Measurements from ENCODE around the gene PRKCA. TPM values are rescaled to one million over a fixed set of nuclear protein-coding genes. Genes with fewer than 3 reads are reported as not detected.

The PRKCA gene
- total RNA-seq, 4 donors from 2014 or later, result 24.5 to 61.9 (median 40.8) TPM

DNA sequence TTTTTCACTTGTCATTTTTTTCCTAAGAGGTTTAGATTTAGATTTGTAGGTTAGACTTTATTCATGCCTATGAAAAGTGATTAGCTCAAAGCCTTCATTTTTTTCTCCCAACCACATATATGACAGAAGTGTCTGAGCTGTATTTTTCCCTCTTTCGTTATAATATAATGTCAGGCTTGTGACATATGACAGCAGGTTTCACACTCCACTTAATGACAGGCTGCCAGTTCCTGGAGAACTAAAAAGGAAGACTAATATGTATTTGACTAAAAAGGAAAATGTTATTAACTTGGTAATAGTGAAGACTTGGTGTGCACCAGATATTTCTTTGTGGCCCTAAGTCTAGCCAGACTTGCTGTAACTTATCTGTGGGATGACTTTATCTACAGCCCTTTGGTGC is 331.8 kb downstream of the PRKCA start:
- Histone ChIP-seq H3K9me3 (no peaks in the 10 kb centered on the region), H3K36me3 (no peaks in the 10 kb centered on the region), H3K4me1 (peaks cover 0 to 41% (median 20%) of the 10 kb centered on the region in 4 donors), H3K4me3 (no peak overlapping the region), H3K27me3 (no peaks in the 10 kb centered on the region), H3K27ac (replicated peaks in 1 of 4) (no peak overlapping the region)
- TF ChIP-seq, protein P1, sequence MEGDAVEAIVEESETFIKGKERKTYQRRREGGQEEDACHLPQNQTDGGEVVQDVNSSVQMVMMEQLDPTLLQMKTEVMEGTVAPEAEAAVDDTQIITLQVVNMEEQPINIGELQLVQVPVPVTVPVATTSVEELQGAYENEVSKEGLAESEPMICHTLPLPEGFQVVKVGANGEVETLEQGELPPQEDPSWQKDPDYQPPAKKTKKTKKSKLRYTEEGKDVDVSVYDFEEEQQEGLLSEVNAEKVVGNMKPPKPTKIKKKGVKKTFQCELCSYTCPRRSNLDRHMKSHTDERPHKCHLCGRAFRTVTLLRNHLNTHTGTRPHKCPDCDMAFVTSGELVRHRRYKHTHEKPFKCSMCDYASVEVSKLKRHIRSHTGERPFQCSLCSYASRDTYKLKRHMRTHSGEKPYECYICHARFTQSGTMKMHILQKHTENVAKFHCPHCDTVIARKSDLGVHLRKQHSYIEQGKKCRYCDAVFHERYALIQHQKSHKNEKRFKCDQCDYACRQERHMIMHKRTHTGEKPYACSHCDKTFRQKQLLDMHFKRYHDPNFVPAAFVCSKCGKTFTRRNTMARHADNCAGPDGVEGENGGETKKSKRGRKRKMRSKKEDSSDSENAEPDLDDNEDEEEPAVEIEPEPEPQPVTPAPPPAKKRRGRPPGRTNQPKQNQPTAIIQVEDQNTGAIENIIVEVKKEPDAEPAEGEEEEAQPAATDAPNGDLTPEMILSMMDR (IDR thresholded peaks at IDR 0.05), result no peak
- TF ChIP-seq POLR2A (IDR thresholded peaks at IDR 0.05; ENCODE audit: low read depth) (no peak), EP300 (IDR thresholded peaks at IDR 0.05) (no peak), POLR2AphosphoS5 (IDR thresholded peaks at IDR 0.05) (no peak)
- no peak for DNase-seq (ENCODE audit: extremely low spot score)
- intact Hi-C loops (cut with DNase I), result no loop called here
- WGBS, result 92% methylated on average over 1 of the region's 1 CpG

DNA sequence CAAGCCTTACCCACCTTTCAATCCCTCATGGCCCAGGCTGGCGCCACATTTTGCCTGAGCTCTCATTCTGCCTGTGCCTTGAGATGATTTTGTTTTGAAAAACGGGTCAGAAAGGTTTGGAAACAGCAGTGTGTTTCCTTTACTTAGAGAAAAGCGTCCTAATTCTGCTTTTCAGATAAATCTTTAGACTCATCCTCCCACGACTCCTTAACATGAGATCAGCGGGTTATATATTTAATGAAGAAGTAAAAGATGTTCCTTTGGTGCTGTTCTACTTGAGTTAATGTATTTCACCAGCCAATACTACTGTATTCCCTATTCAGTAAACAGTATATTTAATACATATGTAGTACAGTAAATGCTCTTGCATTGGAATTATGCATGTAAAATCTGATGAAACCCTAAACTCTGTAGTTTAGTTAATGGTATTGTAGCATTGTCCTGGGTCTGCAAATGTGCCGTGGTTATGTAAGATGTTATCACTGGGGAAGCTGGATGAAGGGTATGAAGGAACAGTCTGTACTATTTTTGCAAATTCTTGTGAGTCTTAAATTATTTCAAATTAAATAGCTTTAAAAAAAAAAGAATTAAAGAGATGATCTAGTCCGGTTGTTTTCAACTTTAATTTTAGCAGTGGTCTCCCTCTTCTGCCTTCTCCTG is 333.1 kb downstream of the PRKCA start:
- Histone ChIP-seq H3K4me1 (peaks cover 0 to 28% (median 10%) of the 10 kb centered on the region in 4 donors), H3K36me3 (no peaks in the 10 kb centered on the region), H3K9me3 (no peaks in the 10 kb centered on the region), H3K27ac (replicated peaks in 1 of 4) (no peak overlapping the region), H3K4me3 (no peak overlapping the region), H3K27me3 (no peaks in the 10 kb centered on the region)
- no peak for DNase-seq (ENCODE audit: extremely low spot score)
- TF ChIP-seq, protein P1 (IDR thresholded peaks at IDR 0.05), result no peak
- no peak for TF ChIP-seq POLR2A (IDR thresholded peaks at IDR 0.05; ENCODE audit: low read depth)
- TF ChIP-seq POLR2AphosphoS5 (IDR thresholded peaks at IDR 0.05), result no peak
- TF ChIP-seq EP300 (IDR thresholded peaks at IDR 0.05), result no peak
- 88% methylated on average over 7 of the region's 7 CpGs for WGBS
- intact Hi-C loops (cut with DNase I), result no loop called here

DNA sequence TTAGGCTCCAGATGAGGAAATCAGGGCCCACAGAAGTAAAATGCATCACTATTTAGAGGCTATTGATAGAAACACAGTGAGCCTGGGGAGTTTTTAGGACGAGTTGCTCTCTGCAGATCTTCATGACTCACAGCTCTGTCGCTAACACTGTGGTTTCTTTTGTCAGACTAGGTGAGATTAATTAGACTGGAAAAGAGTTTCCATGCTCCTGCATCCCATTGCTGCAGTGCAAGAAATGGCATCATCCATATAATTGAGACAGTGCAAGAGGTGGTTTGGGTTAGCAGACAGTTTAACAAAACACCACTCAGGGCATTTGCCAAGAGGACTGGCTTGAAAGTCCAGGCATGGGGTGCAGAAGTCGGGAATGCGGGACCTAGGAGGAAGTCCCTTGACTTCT is 333.7 kb downstream of the PRKCA start:
- Histone ChIP-seq H3K36me3 (peaks cover 0 to 1% (median 0%) of the 10 kb centered on the region in 4 donors), H3K27me3 (no peaks in the 10 kb centered on the region), H3K9me3 (no peaks in the 10 kb centered on the region), H3K4me1 (peaks cover 0 to 25% (median 10%) of the 10 kb centered on the region in 4 donors), H3K4me3 (no peak overlapping the region), H3K27ac (replicated peaks in 1 of 4) (no peak overlapping the region)
- TF ChIP-seq, protein P1 (IDR thresholded peaks at IDR 0.05), result no peak
- TF ChIP-seq EP300 (IDR thresholded peaks at IDR 0.05) (no peak), POLR2A (IDR thresholded peaks at IDR 0.05; ENCODE audit: low read depth) (no peak), POLR2AphosphoS5 (IDR thresholded peaks at IDR 0.05) (no peak)
- intact Hi-C loops (cut with DNase I), result no loop called here
- WGBS, result 53% methylated on average over 4 of the region's 4 CpGs
- DNase-seq (ENCODE audit: extremely low spot score), result no peak

DNA sequence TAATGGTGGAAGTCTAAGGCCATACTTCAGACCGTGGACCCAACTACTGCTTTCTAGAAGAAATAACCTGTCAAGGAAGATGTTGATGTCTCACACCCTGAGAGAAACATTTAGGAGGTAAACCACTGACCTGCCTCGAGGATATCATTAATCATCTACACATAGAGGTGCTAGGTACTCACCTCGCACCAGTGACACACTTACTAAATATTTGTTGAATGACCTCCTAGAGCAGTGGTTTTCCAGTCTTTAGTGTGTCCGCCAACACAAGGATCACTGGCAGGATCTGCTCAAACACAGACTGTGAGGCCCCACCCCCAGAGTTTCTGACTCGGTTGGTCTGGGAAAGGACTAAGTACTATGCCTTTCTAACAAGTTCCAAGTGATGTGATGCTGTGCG is 335.1 kb downstream of the PRKCA start:
- 96% methylated on average over 6 of the region's 6 CpGs for WGBS
- Histone ChIP-seq H3K27me3 (no peaks in the 10 kb centered on the region), H3K27ac (replicated peaks in 1 of 4) (no peak overlapping the region), H3K4me3 (no peak overlapping the region), H3K36me3 (peaks cover 0 to 15% (median 8%) of the 10 kb centered on the region in 4 donors), H3K4me1 (peaks cover 0 to 25% (median 10%) of the 10 kb centered on the region in 4 donors), H3K9me3 (no peaks in the 10 kb centered on the region)
- intact Hi-C loops (cut with DNase I), result no loop called here
- TF ChIP-seq, protein P1 (IDR thresholded peaks at IDR 0.05), result no peak
- no peak for TF ChIP-seq POLR2A (IDR thresholded peaks at IDR 0.05; ENCODE audit: low read depth)
- TF ChIP-seq EP300 (IDR thresholded peaks at IDR 0.05), result no peak
- TF ChIP-seq POLR2AphosphoS5 (IDR thresholded peaks at IDR 0.05), result no peak
- no peak for DNase-seq (ENCODE audit: extremely low spot score)
